ENCODE results near the gene FAF2.

GRCh38 chr5:176436656-176437055 is 11.5 kb upstream of the FAF2 start:
- TF ChIP-seq CTCF (conservative IDR thresholded peaks at IDR 0.05) (no peak), EZH2 (IDR thresholded peaks at IDR 0.05; ENCODE audit: low read depth) (no peak)
